Stimulated activated CD4-positive, alpha-beta T cell treated with anti-CD3 and anti-CD28 coated beads, Interleukin-4, amount 100 ng/mL, for 48 hours (primary cell): ENCODE measurements around the gene INSYN2A.

Experiments used
- DNase-seq, 2 donors: peaks; one replicate each; pipeline ENCODE4 v3.0.0-alpha.2; 2020; ENCODE audit warnings: low read depth in 2 of 2

INSYN2A gene

GRCh38 chr10:127151981-127152699 lies 44.3 kb downstream of the INSYN2A start:
- no peak for DNase-seq

GRCh38 chr10:127151541-127151940 lies 44.9 kb downstream of the INSYN2A start:
- no peak for DNase-seq

DNA sequence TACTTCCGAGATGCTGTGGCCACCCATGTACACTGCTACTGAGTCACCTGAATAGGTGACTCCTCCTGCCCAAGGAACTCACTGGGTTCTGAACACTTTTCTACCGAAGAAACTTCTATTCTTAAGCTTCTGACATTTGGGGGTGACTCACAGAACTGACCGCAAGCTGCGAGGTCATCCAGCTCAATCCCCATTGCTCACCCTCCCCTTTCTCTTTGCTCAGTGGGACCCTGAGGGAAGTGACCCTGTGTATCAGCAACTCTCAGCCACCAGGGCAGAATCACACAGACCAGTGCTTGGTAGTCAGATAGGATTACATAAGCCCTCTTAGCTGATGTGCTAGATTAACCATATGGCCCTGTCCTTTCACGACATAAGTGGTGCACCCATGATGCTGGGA lies 46.3 kb downstream of the INSYN2A start:
- no peak for DNase-seq

DNA sequence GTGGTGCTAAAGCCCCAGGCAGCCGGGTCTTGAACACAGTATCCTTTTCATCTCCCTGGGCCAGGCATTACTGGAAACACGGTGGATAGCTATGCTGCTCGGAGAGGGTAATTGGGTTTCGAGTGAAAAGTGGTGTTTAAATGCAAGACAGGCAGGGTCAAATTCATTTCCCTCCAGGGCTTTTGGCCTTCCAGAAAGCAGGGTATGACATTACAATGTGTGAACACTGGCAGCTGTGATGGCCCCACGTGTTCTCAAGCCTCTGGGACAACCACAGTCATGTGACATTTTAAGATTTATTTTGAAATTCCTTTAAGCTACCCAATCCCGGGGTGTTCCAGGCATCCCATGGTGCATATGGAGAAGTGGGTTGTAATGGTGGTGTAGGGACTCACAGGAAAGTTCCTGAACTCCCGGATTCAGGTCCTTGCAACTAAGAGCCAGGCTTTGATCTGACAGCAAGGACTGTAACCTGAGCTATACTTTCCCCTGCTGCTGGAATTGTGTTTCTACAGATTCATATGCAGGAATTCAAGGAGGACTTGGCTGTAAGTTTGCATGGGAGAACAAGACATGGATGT lies 46.8 kb downstream of the INSYN2A start:
- no peak for DNase-seq

- DNase-seq, result no peak
These were observed 47.5 kb downstream of the INSYN2A start for GRCh38 chr10:127148933-127149220.

DNA sequence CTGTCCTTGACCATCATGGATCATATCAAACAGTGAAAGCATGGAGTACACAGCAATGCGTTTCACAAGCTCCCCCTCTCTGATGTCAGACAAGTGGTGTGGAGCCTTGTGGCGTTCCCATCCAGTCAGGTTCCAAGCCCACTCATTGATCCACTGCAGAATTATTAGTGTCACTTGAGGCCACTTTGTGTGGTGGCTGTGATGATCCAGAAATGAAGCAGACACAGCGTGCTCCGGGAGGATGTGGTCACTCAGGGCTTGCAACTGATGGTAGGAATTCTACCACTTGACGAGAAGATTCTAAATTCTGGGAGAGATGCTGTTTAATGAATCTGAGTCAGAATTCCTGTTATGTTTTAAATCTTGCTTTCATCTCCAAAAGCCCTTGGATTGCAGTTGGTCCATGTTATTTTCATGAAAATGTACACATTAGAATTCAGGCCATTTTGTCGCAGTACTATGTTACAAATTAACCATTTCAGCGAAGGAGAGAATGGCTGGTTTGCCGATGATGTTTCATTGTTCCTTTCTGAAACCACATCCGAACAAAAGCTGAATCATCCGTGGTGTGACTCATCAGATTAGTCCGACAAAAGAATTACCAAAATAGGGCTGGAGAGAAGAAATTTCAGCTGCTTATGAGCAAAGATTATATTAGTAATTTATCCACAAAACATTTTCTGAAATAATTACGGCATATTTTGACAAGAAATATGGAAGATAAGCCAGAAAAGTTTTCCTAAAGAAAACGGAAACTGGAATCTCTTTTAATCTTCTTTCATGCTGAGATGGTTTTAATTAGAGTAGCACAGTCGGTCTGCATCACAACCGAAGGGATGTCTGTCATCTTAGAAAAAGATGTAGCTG lies 48.1 kb downstream of the INSYN2A start:
- no peak for DNase-seq

GRCh38 chr10:127146661-127147060 lies 49.7 kb downstream of the INSYN2A start:
- DNase-seq, result no peak
